Calu3 (cell line): ENCODE measurements around the gene CDK11B. TPM values are rescaled to one million over a fixed set of nuclear protein-coding genes. Genes with fewer than 3 reads are reported as not detected.

Experiments used
- BruUV-seq: library from RNA; stranded (reverse); fragments of 400-500 nt; replicated peaks from 2 replicates; lab custom pipeline; 2021; lab: Mats Ljungman, UMichigan
- CTCF ChIA-PET: fragments of 300-600 bp; sonication (Branson Sonifier 250); formaldehyde crosslinking; loops from one replicate; lab custom pipeline; 2022; ENCODE audit warnings: antibody characterized with exemption; lab: Charles Lee
- DNase-seq: peaks from one replicate; pipeline ENCODE4 v3.0.0; 2022
- H3K27ac Mint-ChIP-seq: one replicate; pipeline ENCODE4 v1.8.0; 2022; ENCODE audit warnings: mixed read lengths; ENCODE audit not compliant: unreplicated experiment
- H3K27me3 Mint-ChIP-seq: one replicate; pipeline ENCODE4 v1.8.0; 2022; ENCODE audit warnings: mixed read lengths; ENCODE audit not compliant: unreplicated experiment
- H3K36me3 Mint-ChIP-seq: one replicate; pipeline ENCODE4 v1.8.0; 2022; ENCODE audit warnings: mild to moderate bottlenecking, moderate library complexity, mixed read lengths; ENCODE audit not compliant: insufficient read depth, unreplicated experiment
- H3K4me1 Mint-ChIP-seq: one replicate; pipeline ENCODE4 v1.8.0; 2022; ENCODE audit warnings: mild to moderate bottlenecking, low read depth, mixed read lengths; ENCODE audit not compliant: unreplicated experiment
- H3K4me3 Mint-ChIP-seq: one replicate; pipeline ENCODE4 v1.8.0; 2022; ENCODE audit warnings: mild to moderate bottlenecking, low read depth, moderate library complexity, mixed read lengths; ENCODE audit not compliant: unreplicated experiment
- H3K9me3 Mint-ChIP-seq: one replicate; pipeline ENCODE4 v1.8.0; 2022; ENCODE audit warnings: low read depth, mixed read lengths; ENCODE audit not compliant: unreplicated experiment
- CTCF ChIP-seq: fragments of 200-600 bp; IDR thresholded peaks from one replicate; pipeline ENCODE4 v1.8.0; 2022; ENCODE audit warnings: antibody characterized with exemption; ENCODE audit not compliant: unreplicated experiment
- intact Hi-C: fragments of 100-400 bp; cut with micrococcal nuclease; formaldehyde crosslinking; loops from one replicate; pipeline ENCODE4 v1.10.0; 2022; ENCODE audit not compliant: unreplicated experiment
- total RNA-seq: library from RNA; stranded (reverse); gene quantifications from 2 replicates; pipeline ENCODE4 v1.2.3, GENCODE V29; 2022

CDK11B gene
- total RNA-seq, 1 experiment from 2014 or later: 24.2 TPM

DNA sequence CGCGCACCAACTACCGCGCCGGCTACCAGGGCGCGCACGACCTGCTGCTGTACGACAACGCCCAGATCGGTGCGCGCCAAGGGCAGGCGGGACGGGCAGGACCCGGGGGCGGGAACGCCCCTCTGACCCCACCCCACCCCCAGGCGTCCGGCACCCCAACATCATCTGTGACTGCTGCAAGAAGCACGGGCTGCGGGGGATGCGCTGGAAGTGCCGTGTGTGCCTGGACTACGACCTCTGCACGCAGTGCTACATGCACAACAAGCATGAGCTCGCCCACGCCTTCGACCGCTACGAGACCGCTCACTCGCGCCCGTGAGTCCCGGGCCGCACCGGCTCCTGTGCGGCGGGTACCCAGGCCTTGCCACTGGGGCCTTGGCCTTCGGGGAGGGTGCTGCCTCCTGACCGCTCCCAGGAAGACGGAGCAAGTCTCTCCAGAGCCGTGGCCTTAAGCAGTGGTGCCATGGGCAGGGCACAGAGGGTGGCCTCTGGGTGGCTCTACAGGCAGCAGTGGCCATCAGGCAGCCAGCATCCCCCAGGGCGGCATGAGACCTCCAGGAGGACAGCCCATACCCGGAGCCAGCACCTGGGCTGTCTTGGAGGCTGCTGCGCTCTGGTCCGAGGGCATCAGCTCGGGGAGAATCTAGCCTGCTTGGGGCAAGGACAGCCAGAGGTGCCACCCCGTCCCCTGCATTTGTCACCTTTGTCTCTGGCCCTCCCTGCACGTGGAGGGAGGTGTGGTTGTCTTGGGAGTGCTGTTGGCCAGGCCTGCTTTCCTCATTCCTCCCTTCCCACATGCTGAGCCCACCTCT is 35.0 kb downstream of the CDK11B start:
- Mint-ChIP-seq H3K4me3 (no peak overlapping the region), H3K9me3 (no peaks in the 10 kb centered on the region), H3K27me3 (no peaks in the 10 kb centered on the region), H3K4me1 (no peaks in the 10 kb centered on the region), H3K27ac (no peak overlapping the region), H3K36me3 (peaks cover 5% of the 10 kb centered on the region)
- TF ChIP-seq CTCF: no peak
- CTCF ChIA-PET: no interaction called here
- BruUV-seq: no TSS peak
- DNase-seq: no peak
- intact Hi-C loops: no loop called here

DNA sequence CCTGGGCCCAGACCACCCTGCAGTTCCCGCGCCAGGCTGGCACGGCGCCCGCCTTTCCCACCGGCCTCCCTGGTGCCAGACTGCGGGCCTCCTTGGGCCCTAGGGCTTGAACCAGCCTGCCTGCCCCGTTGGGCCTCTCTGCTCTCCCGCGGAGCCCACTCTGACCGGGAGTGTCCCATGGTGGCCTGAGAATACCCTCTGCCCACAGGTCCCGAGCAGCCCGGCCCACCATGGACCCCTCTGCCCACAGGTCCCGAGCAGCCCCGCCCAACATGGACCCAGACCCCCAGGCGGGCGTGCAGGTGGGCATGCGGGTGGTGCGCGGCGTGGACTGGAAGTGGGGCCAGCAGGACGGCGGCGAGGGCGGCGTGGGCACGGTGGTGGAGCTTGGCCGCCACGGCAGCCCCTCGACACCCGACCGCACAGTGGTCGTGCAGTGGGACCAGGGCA is 35.6 kb downstream of the CDK11B start:
- H3K27me3 Mint-ChIP-seq: no peaks in the 10 kb centered on the region
- no peak overlapping the region for H3K4me3 Mint-ChIP-seq
- H3K9me3 Mint-ChIP-seq: no peaks in the 10 kb centered on the region
- TF ChIP-seq CTCF: no peak
- CTCF ChIA-PET: no interaction called here
- intact Hi-C loops: no loop called here
- H3K27ac Mint-ChIP-seq: no peak overlapping the region
- H3K4me1 Mint-ChIP-seq: no peaks in the 10 kb centered on the region
- H3K36me3 Mint-ChIP-seq: peaks cover 5% of the 10 kb centered on the region
- no TSS peak for BruUV-seq
- no peak for DNase-seq

GRCh38 chr1:1622788-1623094 is 36.1 kb downstream of the CDK11B start:
- Mint-ChIP-seq H3K27me3 (no peaks in the 10 kb centered on the region), H3K4me3 (no peak overlapping the region), H3K9me3 (no peaks in the 10 kb centered on the region), H3K4me1 (no peaks in the 10 kb centered on the region), H3K27ac (no peak overlapping the region), H3K36me3 (peaks cover 3% of the 10 kb centered on the region)
- DNase-seq: no peak
- intact Hi-C loops: no loop called here
- CTCF ChIA-PET: no interaction called here
- no TSS peak for BruUV-seq
- TF ChIP-seq CTCF: no peak

GRCh38 chr1:1622010-1622787 is 36.6 kb downstream of the CDK11B start:
- H3K27me3 Mint-ChIP-seq: no peaks in the 10 kb centered on the region
- H3K4me3 Mint-ChIP-seq: no peak overlapping the region
- DNase-seq: no peak
- CTCF ChIA-PET: no interaction called here
- intact Hi-C loops: no loop called here
- no peak for TF ChIP-seq CTCF
- H3K4me1 Mint-ChIP-seq: no peaks in the 10 kb centered on the region
- no TSS peak for BruUV-seq
- no peak overlapping the region for H3K27ac Mint-ChIP-seq
- no peaks in the 10 kb centered on the region for H3K9me3 Mint-ChIP-seq
- H3K36me3 Mint-ChIP-seq: no peaks in the 10 kb centered on the region
